Loucy (cell line): ENCODE data around the gene NHEJ1.

Experiments
- H2AFZ ChIP-seq: fragments of 200-600 bp; sonication (generic); 2 replicates; pipeline ENCODE4 v1.6.0; 2016; ENCODE audit warnings: antibody characterized with exemption, mild to moderate bottlenecking, low read length, moderate library complexity
- H3F3A ChIP-seq: fragments of 200-600 bp; 2 replicates; pipeline ENCODE4 v1.6.0; 2016; ENCODE audit warnings: antibody characterized with exemption, low read depth, mild to moderate bottlenecking
- H3K27me3 ChIP-seq: fragments of 200-600 bp; sonication (generic); 2 replicates; pipeline ENCODE4 v1.6.1; 2014; ENCODE audit warnings: low read length, mild to moderate bottlenecking; ENCODE audit not compliant: insufficient read depth, poor library complexity, severe bottlenecking
- H3K36me3 ChIP-seq: fragments of 200-600 bp; sonication (generic); 2 replicates; pipeline ENCODE4 v1.6.1; 2016; ENCODE audit warnings: low read length; ENCODE audit not compliant: insufficient read depth
- H3K4me1 ChIP-seq: fragments of 200-600 bp; sonication (generic); 2 replicates; pipeline ENCODE4 v1.5.1; 2014; ENCODE audit warnings: low read length, mild to moderate bottlenecking; ENCODE audit not compliant: insufficient read depth, poor library complexity, severe bottlenecking
- H3K4me2 ChIP-seq: fragments of 200-600 bp; sonication (generic); 2 replicates; pipeline ENCODE4 v1.6.0; 2014; ENCODE audit warnings: antibody characterized with exemption, low read length, low read depth, mild to moderate bottlenecking; ENCODE audit not compliant: poor library complexity, severe bottlenecking
- H3K4me3 ChIP-seq: fragments of 200-600 bp; sonication (generic); 2 replicates; pipeline ENCODE4 v1.5.1; 2014; ENCODE audit warnings: low read length, mild to moderate bottlenecking, mixed read lengths; ENCODE audit not compliant: poor library complexity, severe bottlenecking
- H3K79me2 ChIP-seq: fragments of 200-600 bp; sonication (generic); 2 replicates; pipeline ENCODE4 v1.6.1; 2014; ENCODE audit warnings: low read length; ENCODE audit not compliant: insufficient read depth
- H3K9ac ChIP-seq: fragments of 200-600 bp; sonication (generic); 2 replicates; pipeline ENCODE4 v1.6.0; 2014; ENCODE audit warnings: mild to moderate bottlenecking, low read depth, low read length, moderate library complexity; ENCODE audit not compliant: poor library complexity, severe bottlenecking
- H3K9me2 ChIP-seq: fragments of 200-600 bp; sonication (generic); replicated peaks from 2 replicates; pipeline ENCODE4 v1.6.1; 2016; ENCODE audit warnings: low read depth, low read length, mixed read lengths
- H3K9me3 ChIP-seq: fragments of 200-600 bp; sonication (generic); 2 replicates; pipeline ENCODE4 v1.6.1; 2014; ENCODE audit warnings: mild to moderate bottlenecking, antibody characterized with exemption, low read length, low read depth; ENCODE audit not compliant: insufficient read depth
- H4K20me1 ChIP-seq: fragments of 200-600 bp; sonication (generic); 2 replicates; pipeline ENCODE4 v1.6.0; 2014; ENCODE audit warnings: antibody characterized with exemption, low read length, mild to moderate bottlenecking; ENCODE audit not compliant: insufficient read depth, poor library complexity, severe bottlenecking
- CTCF ChIP-seq: fragments of 200-600 bp; sonication (generic); conservative IDR thresholded peaks from 2 replicates; pipeline ENCODE4 v1.5.1; 2014; ENCODE audit warnings: mild to moderate bottlenecking, antibody characterized with exemption, low read length
- EZH2phosphoT487 ChIP-seq: fragments of 200-600 bp; IDR thresholded peaks from 2 replicates; pipeline ENCODE4 v1.6.1; 2018; ENCODE audit warnings: antibody characterized with exemption, mild to moderate bottlenecking, moderate library complexity, borderline replicate concordance

NHEJ1 gene

GRCh38 chr2:219199470-219200211 lies 39.0 kb upstream of the NHEJ1 start:
- Histone ChIP-seq H4K20me1 (no peaks in the 10 kb centered on the region), H3F3A (peaks cover 3% of the 10 kb centered on the region; the same call in 1 of the 2 replicates), H3K36me3 (no peaks in the 10 kb centered on the region), H3K9ac (peak overlapping the region; percentile 59), H3K79me2 (no peaks in the 10 kb centered on the region), H3K4me3 (peak overlapping the region; percentile 71), H3K4me1 (peaks cover 11% of the 10 kb centered on the region), H3K4me2 (peak overlapping the region; percentile 65), H2AFZ (no peak overlapping the region), H3K9me3 (peaks cover 7% of the 10 kb centered on the region; the same call in 1 of the 2 replicates), H3K27me3 (no peaks in the 10 kb centered on the region), H3K9me2 (no peaks in the 10 kb centered on the region)
- TF ChIP-seq EZH2phosphoT487 (no peak), CTCF (no peak)

DNA sequence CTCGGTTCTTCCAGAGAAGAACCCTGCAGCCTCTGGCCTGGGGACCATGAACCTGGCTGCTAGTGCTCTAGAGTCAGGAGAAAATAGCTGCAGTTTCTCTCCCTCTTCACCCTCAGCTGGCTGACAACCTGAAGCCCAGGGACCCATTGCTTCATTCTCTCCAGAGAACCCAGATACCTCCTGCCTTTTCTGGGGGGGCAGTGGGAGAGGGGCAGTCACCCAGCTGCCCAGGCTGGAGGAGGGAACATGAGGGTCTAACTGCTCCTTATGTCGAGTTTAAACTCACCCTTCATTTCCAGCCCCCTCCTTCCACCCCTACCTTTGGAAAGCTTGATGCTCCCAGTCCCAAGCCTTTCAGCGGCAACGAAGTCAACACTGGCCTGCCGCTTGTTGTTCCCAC lies 38.4 kb upstream of the NHEJ1 start:
- Histone ChIP-seq H3K4me3 (peak overlapping the region; percentile 71), H2AFZ (no peak overlapping the region), H3K9ac (peak overlapping the region; percentile 59), H3K27me3 (no peaks in the 10 kb centered on the region), H3F3A (peaks cover 3% of the 10 kb centered on the region; the same call in 1 of the 2 replicates), H3K4me1 (peaks cover 11% of the 10 kb centered on the region), H4K20me1 (no peaks in the 10 kb centered on the region), H3K36me3 (no peaks in the 10 kb centered on the region), H3K9me3 (peaks cover 4% of the 10 kb centered on the region; the same call in 1 of the 2 replicates), H3K79me2 (no peaks in the 10 kb centered on the region), H3K9me2 (no peaks in the 10 kb centered on the region), H3K4me2 (peak overlapping the region; percentile 65)
- TF ChIP-seq EZH2phosphoT487 (no peak), CTCF (no peak)

DNA sequence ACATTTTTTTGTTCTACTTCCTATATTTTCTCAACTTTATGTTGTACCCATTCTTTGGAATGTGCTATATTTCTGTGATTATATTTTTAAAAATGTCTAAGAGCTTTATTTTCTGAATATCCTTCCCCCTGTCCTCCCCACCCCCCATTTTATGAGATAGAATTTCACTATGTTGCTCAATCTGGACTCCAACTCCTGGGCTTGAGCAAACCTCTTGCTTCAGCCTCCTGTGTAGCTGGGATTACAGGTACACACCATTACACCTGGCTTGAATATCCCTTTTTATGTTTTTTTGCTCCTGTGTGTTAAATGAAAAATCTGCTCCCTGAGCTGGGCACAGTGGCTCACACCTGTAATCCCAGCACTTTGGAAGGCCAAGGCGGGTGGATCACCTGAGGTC lies 36.8 kb upstream of the NHEJ1 start:
- Histone ChIP-seq H3K9me2 (no peaks in the 10 kb centered on the region), H3K36me3 (no peaks in the 10 kb centered on the region)
- no peak for TF ChIP-seq EZH2phosphoT487
- no peak for TF ChIP-seq CTCF

More for the DNA sequence above, 36.8 kb upstream of the NHEJ1 start:
- Histone ChIP-seq H3K9ac (no peak overlapping the region), H2AFZ (no peak overlapping the region), H3K79me2 (no peaks in the 10 kb centered on the region), H3K4me1 (peaks cover 11% of the 10 kb centered on the region), H3F3A (peaks cover 3% of the 10 kb centered on the region; the same call in 1 of the 2 replicates), H3K27me3 (no peaks in the 10 kb centered on the region), H3K4me3 (no peak overlapping the region), H3K4me2 (no peak overlapping the region), H3K9me3 (peaks cover 4% of the 10 kb centered on the region; the same call in 1 of the 2 replicates), H4K20me1 (no peaks in the 10 kb centered on the region)
